22Rv1 (cell line): ENCODE measurements around the gene POFUT2.

Experiments used
- CTCF ChIP-seq: fragments of 450-650 bp; IDR thresholded peaks from 2 replicates; pipeline ENCODE4 v1.5.1; 2017; ENCODE audit warnings: mild to moderate bottlenecking
- ZFX ChIP-seq: fragments of 450-650 bp; IDR thresholded peaks from 2 replicates; pipeline ENCODE4 v1.6.1; 2017; ENCODE audit warnings: antibody characterized with exemption, borderline replicate concordance

- TF ChIP-seq CTCF (no peak), ZFX (no peak)
Observed at GRCh38 chr21:45289134-45289533, 1.4 kb upstream of the POFUT2 start.
